Measurements from ENCODE around the gene PGBD5. TPM values are rescaled to one million over a fixed set of nuclear protein-coding genes. Genes with fewer than 3 reads are reported as not detected.

PGBD5 gene
- total and polyA plus RNA-seq, 9 of the 15 experiments (the other 6 are each of a cell fraction or from before 2014, with no cell fraction given) = under 0.01 to 0.40 (median 0.10) TPM; not detected in 3

DNA sequence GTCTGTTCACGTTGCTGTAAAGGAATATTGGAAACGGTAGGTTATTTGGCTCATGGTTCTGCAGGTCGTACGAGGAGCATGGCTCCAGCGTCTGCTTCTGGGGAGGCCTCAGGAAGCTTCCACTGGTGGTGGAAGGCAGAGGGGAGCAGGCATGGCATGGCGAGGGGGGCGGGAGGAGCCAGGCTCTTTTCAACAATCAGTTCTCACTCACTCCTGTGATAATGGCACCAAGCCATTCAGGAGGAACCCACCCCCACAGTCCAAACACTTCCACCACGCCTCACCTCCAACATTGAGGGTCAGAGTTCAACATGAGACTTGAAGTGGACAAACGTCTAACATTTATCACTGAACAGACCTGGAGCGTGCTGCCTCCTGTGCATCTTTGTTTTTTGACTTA, 141.2 kb downstream of the PGBD5 start:
- H3K4me1 ChIP-seq (replicated peaks in 1 of 2; ENCODE audit: control insufficient read depth in 2 of 2, insufficient read depth in 2 of 2, low read length in 2 of 2) = peaks cover 0 to 27% of the 10 kb centered on the region in 2 experiments; a peak in 2 of 5 replicates
- H3K79me2 ChIP-seq (ENCODE audit: control insufficient read depth, insufficient read depth, low read length) = no peaks in the 10 kb centered on the region
- ATAC-seq (no peak), FAIRE-seq (no peak), DNase-seq (ENCODE audit: extremely low read depth in 1 of 4, low spot score in 3 of 4) (no peak)
- H4K20me1 ChIP-seq (replicated peaks; ENCODE audit: control insufficient read depth, insufficient read depth, low read length) = peaks cover 12% of the 10 kb centered on the region
- H3K9me1 ChIP-seq (ENCODE audit: control insufficient read depth, insufficient read depth, low read length) = no peaks in the 10 kb centered on the region
- CTCF ChIA-PET (ENCODE audit: low intra/inter-chr PET ratio) = no interaction called here
- H2AFZ ChIP-seq (ENCODE audit: low read depth, low read length) = no peak overlapping the region
- no peak overlapping the region for H3K27ac ChIP-seq (ENCODE audit: extremely low read depth, low read depth, low read length)
- intact Hi-C loops (cut with micrococcal nuclease) (no loop called here), in situ Hi-C loops (cut with MboI) (no loop called here)
- no peak overlapping the region for H3K9ac ChIP-seq (ENCODE audit: insufficient read depth in 1 of 2, low read depth in 2 of 2, low read length in 2 of 2)
- 43% methylated on average over 10 of the region's 10 CpGs for WGBS (ENCODE audit: insufficient coverage, low coverage, missing lambda C conversion rate)
- peaks cover 20 to 39% of the 10 kb centered on the region in 2 experiments for H3K27me3 ChIP-seq (ENCODE audit: control insufficient read depth in 2 of 2, insufficient read depth in 2 of 2, low read length in 2 of 2)
- POLR2A ChIA-PET = no interaction called here
- H3K9me3 ChIP-seq (replicated peaks; ENCODE audit: control insufficient read depth, insufficient read depth, low read depth, low read length) = no peaks in the 10 kb centered on the region
- peaks cover 10% of the 10 kb centered on the region; the same call in 1 of the 3 replicates for H3K36me3 ChIP-seq (ENCODE audit: control insufficient read depth, insufficient read depth, low read length)
- no peak overlapping the region for H3K4me3 ChIP-seq
- H3K4me2 ChIP-seq (ENCODE audit: insufficient read depth, low read length) = no peak overlapping the region
- BruUV-seq (replicated peaks) = no TSS peak
- TF ChIP-seq, protein P1, sequence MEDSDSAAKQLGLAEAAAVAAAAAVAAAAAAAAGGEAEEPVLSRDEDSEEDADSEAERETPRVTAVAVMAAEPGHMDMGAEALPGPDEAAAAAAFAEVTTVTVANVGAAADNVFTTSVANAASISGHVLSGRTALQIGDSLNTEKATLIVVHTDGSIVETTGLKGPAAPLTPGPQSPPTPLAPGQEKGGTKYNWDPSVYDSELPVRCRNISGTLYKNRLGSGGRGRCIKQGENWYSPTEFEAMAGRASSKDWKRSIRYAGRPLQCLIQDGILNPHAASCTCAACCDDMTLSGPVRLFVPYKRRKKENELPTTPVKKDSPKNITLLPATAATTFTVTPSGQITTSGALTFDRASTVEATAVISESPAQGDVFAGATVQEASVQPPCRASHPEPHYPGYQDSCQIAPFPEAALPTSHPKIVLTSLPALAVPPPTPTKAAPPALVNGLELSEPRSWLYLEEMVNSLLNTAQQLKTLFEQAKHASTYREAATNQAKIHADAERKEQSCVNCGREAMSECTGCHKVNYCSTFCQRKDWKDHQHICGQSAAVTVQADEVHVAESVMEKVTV (CRISPR knock-in tag; IDR thresholded peaks at IDR 0.05) = no peak
- TF ChIP-seq, protein P2, sequence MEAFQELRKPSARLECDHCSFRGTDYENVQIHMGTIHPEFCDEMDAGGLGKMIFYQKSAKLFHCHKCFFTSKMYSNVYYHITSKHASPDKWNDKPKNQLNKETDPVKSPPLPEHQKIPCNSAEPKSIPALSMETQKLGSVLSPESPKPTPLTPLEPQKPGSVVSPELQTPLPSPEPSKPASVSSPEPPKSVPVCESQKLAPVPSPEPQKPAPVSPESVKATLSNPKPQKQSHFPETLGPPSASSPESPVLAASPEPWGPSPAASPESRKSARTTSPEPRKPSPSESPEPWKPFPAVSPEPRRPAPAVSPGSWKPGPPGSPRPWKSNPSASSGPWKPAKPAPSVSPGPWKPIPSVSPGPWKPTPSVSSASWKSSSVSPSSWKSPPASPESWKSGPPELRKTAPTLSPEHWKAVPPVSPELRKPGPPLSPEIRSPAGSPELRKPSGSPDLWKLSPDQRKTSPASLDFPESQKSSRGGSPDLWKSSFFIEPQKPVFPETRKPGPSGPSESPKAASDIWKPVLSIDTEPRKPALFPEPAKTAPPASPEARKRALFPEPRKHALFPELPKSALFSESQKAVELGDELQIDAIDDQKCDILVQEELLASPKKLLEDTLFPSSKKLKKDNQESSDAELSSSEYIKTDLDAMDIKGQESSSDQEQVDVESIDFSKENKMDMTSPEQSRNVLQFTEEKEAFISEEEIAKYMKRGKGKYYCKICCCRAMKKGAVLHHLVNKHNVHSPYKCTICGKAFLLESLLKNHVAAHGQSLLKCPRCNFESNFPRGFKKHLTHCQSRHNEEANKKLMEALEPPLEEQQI (IDR thresholded peaks at IDR 0.05) = no peak
- TF ChIP-seq HLTF (IDR thresholded peaks at IDR 0.05) = no peak
- TF ChIP-seq NR4A1 (CRISPR knock-in tag; IDR thresholded peaks at IDR 0.05) = no peak
- no peak for TF ChIP-seq NR4A1 (tag; IDR thresholded peaks at IDR 0.05)
- no peak for TF ChIP-seq BHLHE40 (IDR thresholded peaks at IDR 0.05; ENCODE audit: low read length)
- TF ChIP-seq U2AF1 (optimal IDR thresholded peaks at IDR 0.05; ENCODE audit: low read depth, low read length) = no peak
- TF ChIP-seq, protein P3, sequence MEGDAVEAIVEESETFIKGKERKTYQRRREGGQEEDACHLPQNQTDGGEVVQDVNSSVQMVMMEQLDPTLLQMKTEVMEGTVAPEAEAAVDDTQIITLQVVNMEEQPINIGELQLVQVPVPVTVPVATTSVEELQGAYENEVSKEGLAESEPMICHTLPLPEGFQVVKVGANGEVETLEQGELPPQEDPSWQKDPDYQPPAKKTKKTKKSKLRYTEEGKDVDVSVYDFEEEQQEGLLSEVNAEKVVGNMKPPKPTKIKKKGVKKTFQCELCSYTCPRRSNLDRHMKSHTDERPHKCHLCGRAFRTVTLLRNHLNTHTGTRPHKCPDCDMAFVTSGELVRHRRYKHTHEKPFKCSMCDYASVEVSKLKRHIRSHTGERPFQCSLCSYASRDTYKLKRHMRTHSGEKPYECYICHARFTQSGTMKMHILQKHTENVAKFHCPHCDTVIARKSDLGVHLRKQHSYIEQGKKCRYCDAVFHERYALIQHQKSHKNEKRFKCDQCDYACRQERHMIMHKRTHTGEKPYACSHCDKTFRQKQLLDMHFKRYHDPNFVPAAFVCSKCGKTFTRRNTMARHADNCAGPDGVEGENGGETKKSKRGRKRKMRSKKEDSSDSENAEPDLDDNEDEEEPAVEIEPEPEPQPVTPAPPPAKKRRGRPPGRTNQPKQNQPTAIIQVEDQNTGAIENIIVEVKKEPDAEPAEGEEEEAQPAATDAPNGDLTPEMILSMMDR (IDR thresholded peaks at IDR 0.05 in 2 of 3, conservative IDR thresholded peaks at IDR 0.05 in 1 of 3; ENCODE audit: insufficient read depth in 2 of 3, low read depth in 1 of 3, low read length in 3 of 3) = no peak
- TF ChIP-seq SMARCB1 (IDR thresholded peaks at IDR 0.05; ENCODE audit: insufficient read length, low read depth) = no peak
- no peak for TF ChIP-seq POLR3A (IDR thresholded peaks at IDR 0.05; ENCODE audit: borderline replicate concordance, extremely low read depth, insufficient read depth, insufficient read length)
- TF ChIP-seq, protein P4, sequence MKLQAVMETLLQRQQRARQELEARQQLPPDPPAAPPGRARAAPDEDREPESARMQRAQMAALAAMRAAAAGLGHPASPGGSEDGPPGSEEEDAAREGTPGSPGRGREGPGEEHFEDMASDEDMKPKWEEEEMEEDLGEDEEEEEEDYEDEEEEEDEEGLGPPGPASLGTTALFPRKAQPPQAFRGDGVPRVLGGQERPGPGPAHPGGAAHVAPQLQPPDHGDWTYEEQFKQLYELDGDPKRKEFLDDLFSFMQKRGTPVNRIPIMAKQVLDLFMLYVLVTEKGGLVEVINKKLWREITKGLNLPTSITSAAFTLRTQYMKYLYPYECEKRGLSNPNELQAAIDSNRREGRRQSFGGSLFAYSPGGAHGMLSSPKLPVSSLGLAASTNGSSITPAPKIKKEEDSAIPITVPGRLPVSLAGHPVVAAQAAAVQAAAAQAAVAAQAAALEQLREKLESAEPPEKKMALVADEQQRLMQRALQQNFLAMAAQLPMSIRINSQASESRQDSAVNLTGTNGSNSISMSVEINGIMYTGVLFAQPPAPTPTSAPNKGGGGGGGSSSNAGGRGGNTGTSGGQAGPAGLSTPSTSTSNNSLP (IDR thresholded peaks at IDR 0.05; ENCODE audit: borderline replicate concordance, low read depth, low read length) = no peak
- no peak for TF ChIP-seq TOE1 (IDR thresholded peaks at IDR 0.05; ENCODE audit: borderline replicate concordance)
- no peak for TF ChIP-seq TOE1 (CRISPR knock-in tag; IDR thresholded peaks at IDR 0.05; ENCODE audit: borderline replicate concordance, low read depth)
- no peak for TF ChIP-seq CREBBP (IDR thresholded peaks at IDR 0.05; ENCODE audit: low read depth, low read length)

All from K562 (cell line).